LNCaP clone FGC (cell line): Measurements from ENCODE around the gene ZNF675.
A peak's percentile ranks its signal among the peaks of the same experiment; 100 is the strongest.
"Not testable (repeated sequence)": the region's sequence is repeated elsewhere in the genome, so short reads cannot be mapped to it uniquely, and the experiment has no call there.

Experiments
- DNase-seq: peaks from one replicate; pipeline ENCODE4 v3.0.0-alpha.2; 2011; ENCODE audit warnings: low read depth
- H3K4me3 ChIP-seq: 2 replicates; pipeline ENCODE4 v1.5.1; 2011; ENCODE audit warnings: mild to moderate bottlenecking, low read depth, low read length, control low read depth
- CTCF ChIP-seq: IDR thresholded peaks from 2 replicates; pipeline ENCODE4 v1.5.1; 2012; ENCODE audit warnings: mild to moderate bottlenecking; ENCODE audit not compliant: control insufficient read depth, insufficient read depth; ENCODE audit errors: extremely low read depth

Gene ZNF675

GRCh38 chr19:23686621-23687423 lies at the start of gene ZNF675:
Gene ZNF675, minus strand, starts transcription at chr19:23687212. Its CDS starts 179 bp downstream, at chr19:23687033.
- H3K4me3 ChIP-seq: peak within 1 kb of the TSS; percentile 95
- 0 out of 2 replicates have a peak, but pooled peaks have one; percentile 20 for TF ChIP-seq CTCF
- DNase-seq: peak; percentile 93

GRCh38 chr19:23730729-23731465 lies 43.9 kb upstream of the ZNF675 start:
- H3K4me3 ChIP-seq, DNase-seq: not testable (repeated sequence)

GRCh38 chr19:23724161-23724560 lies 37.1 kb upstream of the ZNF675 start:
- H3K4me3 ChIP-seq, DNase-seq: not testable (repeated sequence)

GRCh38 chr19:23718802-23719201 lies 31.8 kb upstream of the ZNF675 start:
- DNase-seq: no peak

GRCh38 chr19:23716792-23717191 lies 29.8 kb upstream of the ZNF675 start:
- no peak for TF ChIP-seq CTCF
- no peak overlapping the region for H3K4me3 ChIP-seq
- DNase-seq: no peak

More at GRCh38 chr19:23718802-23719201, 31.8 kb upstream of the ZNF675 start:
- H3K4me3 ChIP-seq: no peak overlapping the region
- TF ChIP-seq CTCF: no peak

- no peak for DNase-seq
- H3K4me3 ChIP-seq: no peak overlapping the region
- no peak for TF ChIP-seq CTCF
Observed at GRCh38 chr19:23709347-23709746, 22.3 kb upstream of the ZNF675 start.

- no peak overlapping the region for H3K4me3 ChIP-seq
- TF ChIP-seq CTCF: no peak
- DNase-seq: no peak
Observed at GRCh38 chr19:23706657-23707056, 19.6 kb upstream of the ZNF675 start.

GRCh38 chr19:23699521-23699860 lies 12.5 kb upstream of the ZNF675 start:
- TF ChIP-seq CTCF: no peak
- H3K4me3 ChIP-seq: no peak overlapping the region
- DNase-seq: no peak
